GM21723 (cell line): ENCODE measurements around the gene HS3ST6.
"Not testable (repeated sequence)": the region's sequence is repeated elsewhere in the genome, so short reads cannot be mapped to it uniquely, and the experiment has no call there.

ENCODE experiments used
- ATAC-seq: cut with Tn5 transposase; IDR thresholded peaks from one replicate; pipeline ENCODE4 v1.9.1; 2021; ENCODE audit warnings: mild to moderate bottlenecking, moderate library complexity; ENCODE audit not compliant: unreplicated experiment

HS3ST6 gene

DNA sequence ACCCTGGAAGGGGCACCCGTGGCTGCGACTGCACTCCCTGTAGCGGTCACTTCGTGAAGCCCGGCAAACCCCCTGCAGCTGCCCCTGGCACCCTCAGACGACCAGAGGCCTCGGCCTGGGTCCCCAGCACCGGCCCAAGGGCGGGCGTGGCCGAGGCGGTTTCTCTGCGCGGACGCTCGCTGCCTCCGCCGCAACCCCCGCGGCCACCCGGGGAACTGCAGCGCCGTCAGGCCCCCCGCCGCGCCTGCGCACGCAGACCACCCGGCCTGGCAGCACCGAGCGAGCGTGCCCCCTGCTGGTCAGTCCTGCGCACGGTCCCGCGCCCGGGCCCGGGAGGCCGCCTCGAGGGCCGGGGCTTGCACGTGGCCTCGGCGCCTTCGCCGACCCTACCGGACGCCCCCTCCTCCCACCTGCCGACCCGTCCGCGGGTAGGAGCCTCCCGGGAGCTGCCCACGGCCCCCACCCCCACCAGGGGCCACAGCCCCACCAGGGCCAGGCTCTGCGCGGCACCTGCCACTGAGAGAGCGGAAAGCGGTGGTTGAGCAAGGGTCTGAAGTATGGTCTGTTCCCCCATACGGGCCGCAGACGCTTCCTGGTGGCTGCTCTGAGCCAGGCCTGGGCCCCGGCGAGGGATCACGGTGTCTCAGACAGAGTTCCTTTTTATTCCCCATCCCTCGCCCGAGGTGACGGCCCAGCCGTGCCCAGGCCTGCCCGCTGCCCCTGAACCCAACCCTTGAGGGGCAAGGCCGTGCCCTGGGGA is 11.5 kb upstream of the HS3ST6 start:
- peak; percentile 85 for ATAC-seq

DNA sequence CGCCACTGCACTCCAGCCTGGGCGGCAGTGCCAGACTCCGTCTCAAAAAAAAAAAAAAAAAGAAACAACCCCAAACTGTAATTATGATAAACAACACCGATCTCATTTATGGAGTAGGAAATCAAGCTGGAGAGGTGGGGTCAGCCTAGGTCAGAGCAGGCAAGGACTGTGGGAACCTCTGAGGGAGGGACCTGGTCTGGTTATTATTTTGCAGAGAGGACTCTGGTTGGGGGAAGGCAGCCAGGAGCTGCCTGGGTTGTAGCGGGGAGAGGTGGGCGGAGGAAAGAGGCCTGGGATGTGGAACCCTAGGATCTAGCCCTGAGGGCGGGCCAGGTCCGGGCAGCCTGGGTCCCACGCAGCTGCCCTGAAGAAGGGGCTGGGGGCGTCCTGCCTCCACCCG is 10.9 kb upstream of the HS3ST6 start:
- no peak for ATAC-seq

GRCh38 chr16:1926271-1926670 is 8.1 kb upstream of the HS3ST6 start:
- no peak for ATAC-seq

GRCh38 chr16:1924095-1924494 is 5.9 kb upstream of the HS3ST6 start:
- ATAC-seq, result no peak

DNA sequence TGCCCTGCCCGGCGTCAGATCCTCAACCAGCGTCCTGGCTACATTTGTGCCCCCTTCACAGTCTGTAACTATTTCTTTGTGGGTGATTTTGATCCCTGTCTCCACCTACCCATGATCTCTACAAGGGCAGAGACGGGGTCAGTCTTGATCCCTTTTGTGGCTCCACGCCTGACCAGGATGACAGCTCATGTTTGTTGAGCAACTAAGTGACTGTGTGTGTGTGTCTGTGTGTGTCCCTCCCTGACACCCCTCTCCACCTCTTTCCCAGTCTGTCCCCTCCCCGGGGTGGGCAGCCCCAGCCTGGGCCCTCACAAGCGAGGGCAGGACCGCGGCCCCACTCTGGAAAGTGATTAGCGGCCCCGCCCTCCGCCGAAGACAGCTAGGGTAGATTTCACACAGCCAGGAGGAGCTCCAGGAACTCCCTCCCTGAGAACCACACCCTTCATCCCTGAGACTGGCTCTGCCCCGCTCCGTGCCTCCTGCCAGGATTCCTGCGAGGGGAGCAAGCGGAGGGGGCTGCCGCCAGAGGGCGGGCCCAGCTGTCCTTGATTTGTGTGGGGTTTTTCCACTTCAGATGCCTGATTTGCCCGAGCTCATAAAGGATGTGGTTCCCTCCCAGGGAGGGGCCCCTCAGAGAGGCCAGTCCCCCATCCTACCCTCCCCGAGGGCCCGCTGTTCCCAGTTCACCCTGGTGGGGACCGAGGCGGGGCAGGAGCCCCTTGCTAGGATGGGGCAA is 5.3 kb upstream of the HS3ST6 start:
- ATAC-seq, result no peak

- ATAC-seq, result no peak
These were observed 4.1 kb upstream of the HS3ST6 start for GRCh38 chr16:1922357-1922756.

GRCh38 chr16:1920727-1921171 is 2.5 kb upstream of the HS3ST6 start:
- ATAC-seq, result no peak

DNA sequence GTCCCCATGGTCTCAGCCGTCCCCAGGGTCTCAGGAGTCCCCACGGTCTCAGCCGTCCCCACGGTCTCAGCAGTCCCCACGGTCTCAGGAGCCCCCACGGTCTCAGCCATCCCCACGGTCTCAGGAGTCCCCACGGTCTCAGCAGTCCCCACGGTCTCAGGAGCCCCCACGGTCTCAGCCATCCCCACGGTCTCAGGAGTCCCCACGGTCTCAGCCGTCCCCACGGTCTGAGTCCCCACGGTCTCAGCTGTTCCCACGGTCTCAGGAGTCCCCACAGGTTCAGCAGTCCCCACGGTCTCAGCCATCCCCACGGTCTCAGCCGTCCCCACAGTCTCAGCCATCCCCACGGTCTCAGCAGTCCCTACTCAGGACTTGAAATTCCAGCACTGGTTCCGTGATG is 1.9 kb upstream of the HS3ST6 start:
- ATAC-seq, result not testable (repeated sequence)

DNA sequence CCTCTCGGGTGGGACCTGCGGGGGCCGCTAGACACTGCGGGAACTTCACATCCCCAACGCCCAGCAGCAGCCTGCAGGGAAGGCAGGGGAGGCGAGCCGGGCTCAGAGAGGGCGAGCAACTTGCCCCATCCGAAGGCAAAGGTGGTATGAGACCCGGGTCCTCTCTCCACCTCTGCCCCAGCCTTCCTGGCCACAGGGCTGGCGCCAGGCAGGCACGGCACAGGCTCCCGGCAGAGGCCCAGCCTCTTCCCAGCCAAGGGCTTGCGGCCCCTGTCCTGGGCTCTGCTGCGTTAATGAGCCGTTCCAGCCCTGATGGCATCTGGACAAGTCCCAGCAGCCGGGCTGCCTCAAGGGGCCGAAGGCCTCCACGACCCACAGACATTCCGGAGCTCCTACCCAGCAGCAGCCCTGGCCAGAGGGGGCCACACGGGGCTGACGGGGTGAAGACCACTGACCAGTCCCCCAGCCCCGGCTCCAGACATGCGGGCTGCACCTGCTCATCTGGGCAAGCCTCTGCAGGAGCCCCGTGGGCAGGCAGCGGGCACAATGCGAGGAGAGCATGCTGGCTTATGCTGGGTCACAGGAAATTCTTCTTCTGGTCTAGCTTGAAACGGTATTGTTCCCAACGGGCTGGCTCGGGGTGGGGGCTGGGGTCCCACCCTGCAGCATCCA is 1.2 kb upstream of the HS3ST6 start:
- ATAC-seq, result no peak

DNA sequence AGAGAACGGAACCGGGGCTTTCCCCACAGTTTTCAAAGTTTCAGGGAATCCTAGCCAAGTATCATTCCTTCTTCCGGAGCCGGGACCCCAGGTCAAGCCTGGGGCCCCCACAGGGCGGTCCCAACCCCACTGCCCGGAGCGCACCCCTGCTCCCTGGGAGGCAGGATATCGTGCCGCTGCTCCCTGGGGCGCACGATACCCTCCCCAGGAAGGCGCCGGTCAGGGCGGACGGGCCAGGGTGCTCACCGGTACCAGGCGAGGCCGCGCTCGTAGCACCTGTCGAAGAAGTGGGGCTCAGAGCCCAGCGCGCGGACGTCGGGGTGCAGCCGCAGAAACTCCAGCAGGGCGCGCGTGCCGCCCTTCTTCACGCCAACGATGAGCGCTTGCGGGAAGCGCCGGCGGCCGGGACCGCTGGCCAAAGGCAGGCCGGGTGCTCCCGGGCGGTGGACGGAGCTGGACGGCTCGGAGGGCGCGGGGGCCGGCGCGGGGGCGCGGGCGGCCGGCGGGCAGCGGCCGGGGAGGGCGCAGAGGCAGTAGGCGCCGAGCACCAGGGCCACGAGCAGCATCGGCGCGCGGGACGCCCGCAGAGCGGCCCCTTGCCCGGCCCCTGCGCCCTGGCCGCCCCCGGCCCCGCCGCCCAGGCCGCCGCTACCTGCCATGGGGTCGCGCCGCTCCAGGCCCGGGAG is 407 bp downstream of the HS3ST6 start:
- no peak for ATAC-seq

DNA sequence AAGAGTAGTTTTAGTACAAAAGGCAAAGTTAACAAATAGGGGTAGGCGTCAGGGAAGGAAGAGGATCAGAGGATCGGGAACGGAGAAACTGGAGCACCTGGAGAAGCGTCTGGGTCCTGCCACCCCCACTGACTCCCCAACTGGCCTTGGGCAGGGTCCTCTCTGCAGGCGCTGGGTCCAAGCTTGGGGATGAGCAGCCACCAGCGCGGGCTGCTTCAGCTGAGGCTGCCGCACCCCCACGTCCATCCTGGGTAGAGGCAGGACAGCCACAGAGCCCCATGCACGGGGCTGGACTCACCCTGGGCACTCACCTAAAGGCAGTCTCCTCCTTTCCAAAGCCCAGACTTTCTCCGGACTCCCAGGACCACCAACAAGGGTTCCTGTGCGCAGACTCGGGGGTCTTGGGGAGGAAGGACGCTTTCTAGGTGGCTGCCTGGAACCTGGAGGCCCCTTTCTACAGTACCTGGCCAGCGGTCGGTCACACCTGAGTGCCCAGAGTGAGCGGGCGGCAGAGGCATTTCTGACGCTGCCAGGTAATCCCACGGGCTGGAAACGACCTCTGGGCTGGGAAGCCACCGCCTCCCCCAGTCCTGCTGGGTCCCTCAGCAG is 1.1 kb downstream of the HS3ST6 start:
- no peak for ATAC-seq

GRCh38 chr16:1916640-1916990 is 1.6 kb downstream of the HS3ST6 start:
- ATAC-seq, result no peak

DNA sequence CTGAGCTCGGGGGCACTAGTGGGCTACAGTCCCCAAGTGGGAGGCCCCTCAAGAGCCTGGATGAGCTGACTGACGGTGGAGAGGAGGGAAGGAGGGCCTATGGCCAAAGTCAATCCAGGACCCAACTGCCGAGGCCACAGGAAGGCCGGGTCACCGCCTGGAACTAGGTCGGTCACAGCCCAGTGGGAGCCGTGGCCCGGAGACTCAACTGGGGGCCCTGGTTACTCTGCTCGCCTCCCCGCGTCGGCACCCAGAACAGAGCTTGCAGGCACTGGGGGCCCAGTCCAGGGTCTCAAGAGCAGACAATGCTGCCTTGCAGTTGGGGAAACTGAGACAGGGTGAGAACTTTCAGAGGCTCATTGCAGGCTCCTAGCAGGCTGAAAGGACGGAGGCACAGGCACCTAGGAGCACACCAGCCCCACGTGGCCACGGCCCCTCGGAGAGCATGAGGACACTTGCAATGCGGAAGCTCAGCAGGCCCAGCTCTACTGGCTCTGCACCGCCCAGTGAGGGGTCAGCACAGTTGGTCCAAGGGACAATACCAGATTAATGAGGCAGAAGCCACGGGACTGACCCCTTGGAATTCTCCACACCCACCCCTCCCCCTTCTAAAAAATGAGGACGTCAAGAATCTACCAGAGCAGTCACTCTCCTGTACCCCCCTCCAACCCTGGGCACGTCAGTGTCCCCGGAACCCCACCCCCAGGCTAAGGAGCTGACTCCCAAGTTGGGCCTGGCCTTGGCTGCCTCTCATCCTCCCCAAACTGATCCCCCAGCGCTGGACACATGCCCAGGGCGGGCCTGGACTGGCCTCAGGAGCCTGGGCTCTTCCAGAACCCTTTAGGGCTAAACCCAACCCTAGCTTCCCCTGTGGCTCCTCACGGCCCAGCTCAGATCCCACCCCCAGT is 2.2 kb downstream of the HS3ST6 start:
- ATAC-seq, result no peak

DNA sequence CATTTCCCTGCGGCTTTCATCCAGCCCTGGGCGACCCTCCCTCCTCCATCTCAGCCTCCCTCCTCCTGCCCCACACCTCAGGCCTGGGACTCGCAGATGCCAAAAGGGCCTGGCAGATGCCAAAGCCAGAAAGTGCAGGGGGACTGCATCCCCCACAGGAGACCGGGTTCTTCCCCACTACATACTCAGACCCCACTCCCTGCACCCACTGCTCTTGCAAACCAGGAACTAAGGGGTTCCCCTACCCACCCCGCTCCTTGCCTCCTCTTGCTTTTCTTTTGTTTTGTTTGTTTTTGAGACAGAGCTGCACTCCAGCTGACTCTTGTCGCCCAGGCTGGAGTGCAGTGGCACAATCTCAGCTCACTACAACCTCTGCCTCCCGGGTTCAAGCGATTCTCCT is 3.2 kb downstream of the HS3ST6 start:
- no peak for ATAC-seq

GRCh38 chr16:1914084-1914608 is 4.1 kb downstream of the HS3ST6 start:
- ATAC-seq, result no peak

DNA sequence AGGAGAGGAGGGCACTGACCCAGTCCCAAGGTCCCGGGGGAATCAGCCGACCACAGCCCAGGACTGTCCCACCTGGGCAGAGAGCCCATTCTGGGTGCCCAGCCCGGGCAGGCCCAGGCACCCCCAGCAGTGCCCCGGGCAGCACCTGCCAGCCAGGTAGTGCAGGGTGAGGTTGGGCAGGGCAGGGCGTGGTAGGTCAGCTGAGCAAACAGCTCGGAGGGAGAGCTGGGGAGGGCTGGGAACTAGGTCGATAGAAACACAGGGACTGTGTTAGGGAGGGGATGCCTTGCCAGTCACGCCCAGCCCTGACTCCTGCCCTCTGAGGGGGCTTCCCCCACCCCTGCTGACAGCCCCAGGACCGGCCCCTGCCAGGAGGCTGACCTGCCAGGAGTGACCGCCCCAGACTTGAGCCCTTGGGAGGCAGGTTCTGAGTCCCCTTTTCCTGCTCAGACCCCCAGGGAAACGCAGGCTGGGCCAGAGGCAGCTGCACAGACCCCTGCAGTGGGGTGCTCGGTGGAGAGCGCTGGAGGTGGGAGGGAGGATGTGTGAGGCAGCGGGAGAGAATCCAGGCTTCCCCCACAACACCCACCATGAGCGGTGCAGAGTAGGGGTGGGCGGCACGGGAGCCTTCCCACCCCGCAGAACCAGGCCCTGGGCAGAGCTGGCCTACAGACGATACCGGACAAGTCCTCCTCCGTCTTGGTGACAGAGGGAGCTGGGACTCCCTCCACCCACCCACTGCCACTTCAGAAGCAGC is 4.7 kb downstream of the HS3ST6 start:
- no peak for ATAC-seq

DNA sequence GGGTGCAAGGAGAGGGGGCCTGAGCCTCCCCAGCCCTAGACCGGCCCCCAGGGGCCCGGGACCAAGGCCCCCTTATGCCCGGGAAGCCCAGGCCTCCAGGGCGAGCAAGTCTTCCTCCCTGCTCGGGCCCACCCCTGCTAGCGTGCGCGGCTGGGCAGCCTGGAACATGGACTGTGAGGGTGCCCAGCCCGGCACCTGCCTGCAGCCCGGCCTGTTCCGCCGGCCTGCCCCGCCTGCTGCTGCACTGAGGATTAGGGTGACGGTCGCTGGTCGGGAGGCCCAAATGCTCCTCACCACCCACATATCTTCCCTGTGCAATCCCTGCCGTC is 6.0 kb downstream of the HS3ST6 start:
- ATAC-seq, result no peak

GRCh38 chr16:1911467-1912214 is 6.6 kb downstream of the HS3ST6 start:
- no peak for ATAC-seq
